ENCODE results near the gene C19orf12.

The C19orf12 gene

GRCh38 chr19:29695765-29696564 lies 19.1 kb downstream of the C19orf12 start:
- Histone ChIP-seq H3K4me3 (ENCODE audit: low read depth in 1 of 2, low read length in 1 of 2) (no peak overlapping the region), H3K36me3 (no peaks in the 10 kb centered on the region), H3K27ac (no peak overlapping the region), H3K27me3 (no peaks in the 10 kb centered on the region), H3K4me1 (ENCODE audit: control insufficient read depth in 1 of 2, insufficient read depth in 1 of 2, low read depth in 1 of 2, low read length in 1 of 2) (peaks cover 10% of the 10 kb centered on the region in 2 experiments), H3K9me3 (no peaks in the 10 kb centered on the region)
- TF ChIP-seq CTCF (IDR thresholded peaks at IDR 0.05): no peak

- Histone ChIP-seq H3K27me3 (no peaks in the 10 kb centered on the region), H3K36me3 (no peaks in the 10 kb centered on the region), H3K27ac (peak overlapping the region; percentile 62), H3K4me3 (ENCODE audit: low read depth in 1 of 2, low read length in 1 of 2) (no peak overlapping the region), H3K9me3 (no peaks in the 10 kb centered on the region), H3K4me1 (ENCODE audit: control insufficient read depth in 1 of 2, insufficient read depth in 1 of 2, low read depth in 1 of 2, low read length in 1 of 2) (peaks cover 10 to 15% of the 10 kb centered on the region in 2 experiments)
- TF ChIP-seq CTCF (IDR thresholded peaks at IDR 0.05): peak; percentile 81
These were observed 20.1 kb downstream of the C19orf12 start for GRCh38 chr19:29694669-29695627.

- H3K4me3 ChIP-seq (ENCODE audit: low read depth in 1 of 2, low read length in 1 of 2): no peak overlapping the region
- H3K27me3 ChIP-seq: no peaks in the 10 kb centered on the region
- no peak for TF ChIP-seq CTCF (IDR thresholded peaks at IDR 0.05)
- H3K36me3 ChIP-seq: no peaks in the 10 kb centered on the region
- H3K27ac ChIP-seq: peak overlapping the region; percentile 62
- H3K4me1 ChIP-seq (ENCODE audit: control insufficient read depth in 1 of 2, insufficient read depth in 1 of 2, low read depth in 1 of 2, low read length in 1 of 2): peaks cover 10 to 15% of the 10 kb centered on the region in 2 experiments
- no peaks in the 10 kb centered on the region for H3K9me3 ChIP-seq
These were observed 20.9 kb downstream of the C19orf12 start for GRCh38 chr19:29694161-29694560.

- no peaks in the 10 kb centered on the region for H3K27me3 ChIP-seq
- H3K27ac ChIP-seq: no peak overlapping the region
- no peaks in the 10 kb centered on the region for H3K36me3 ChIP-seq
- peaks cover 10 to 15% of the 10 kb centered on the region in 2 experiments for H3K4me1 ChIP-seq (ENCODE audit: control insufficient read depth in 1 of 2, insufficient read depth in 1 of 2, low read depth in 1 of 2, low read length in 1 of 2)
- H3K4me3 ChIP-seq (ENCODE audit: low read depth in 1 of 2, low read length in 1 of 2): no peak overlapping the region
- H3K9me3 ChIP-seq: no peaks in the 10 kb centered on the region
- peak; percentile 23 for TF ChIP-seq CTCF (IDR thresholded peaks at IDR 0.05)
These were observed 24.2 kb downstream of the C19orf12 start for GRCh38 chr19:29690842-29691241.

GRCh38 chr19:29687897-29688728 lies 26.9 kb downstream of the C19orf12 start:
- Histone ChIP-seq H3K27me3 (no peaks in the 10 kb centered on the region), H3K36me3 (no peaks in the 10 kb centered on the region), H3K4me1 (ENCODE audit: control insufficient read depth in 1 of 2, insufficient read depth in 1 of 2, low read depth in 1 of 2, low read length in 1 of 2) (peaks cover 0 to 5% of the 10 kb centered on the region in 2 experiments), H3K9me3 (no peaks in the 10 kb centered on the region), H3K4me3 (ENCODE audit: low read depth in 1 of 2, low read length in 1 of 2) (no peak overlapping the region), H3K27ac (no peak overlapping the region)
- TF ChIP-seq CTCF (IDR thresholded peaks at IDR 0.05): no peak
